Glutamatergic neuron (in vitro differentiated cells): ENCODE data around the gene DOCK2. TPM values are rescaled to one million over a fixed set of nuclear protein-coding genes. Genes with fewer than 3 reads are reported as not detected.

ENCODE experiments used
- DNase-seq: peaks from one replicate; pipeline ENCODE4 v3.0.0; 2022
- H3K27ac Mint-ChIP-seq: one replicate; pipeline ENCODE4 v1.8.0; 2020; ENCODE audit warnings: mild to moderate bottlenecking, mixed read lengths, inconsistent platforms; ENCODE audit not compliant: unreplicated experiment
- H3K27me3 Mint-ChIP-seq: one replicate; pipeline ENCODE4 v1.8.0; 2020; ENCODE audit warnings: mild to moderate bottlenecking, moderate library complexity, mixed read lengths, inconsistent platforms; ENCODE audit not compliant: unreplicated experiment
- H3K36me3 Mint-ChIP-seq: one replicate; pipeline ENCODE4 v1.8.0; 2020; ENCODE audit warnings: mild to moderate bottlenecking, mixed read lengths, inconsistent platforms; ENCODE audit not compliant: unreplicated experiment
- H3K4me1 Mint-ChIP-seq: one replicate; pipeline ENCODE4 v1.8.0; 2020; ENCODE audit warnings: mild to moderate bottlenecking, low read depth, mixed read lengths, inconsistent platforms; ENCODE audit not compliant: unreplicated experiment
- H3K4me3 Mint-ChIP-seq: one replicate; pipeline ENCODE4 v1.8.0; 2020; ENCODE audit warnings: mild to moderate bottlenecking, mixed read lengths, inconsistent platforms; ENCODE audit not compliant: unreplicated experiment
- H3K9me3 Mint-ChIP-seq: one replicate; pipeline ENCODE4 v1.8.0; 2020; ENCODE audit warnings: mild to moderate bottlenecking, moderate library complexity, mixed read lengths, inconsistent platforms; ENCODE audit not compliant: unreplicated experiment
- total RNA-seq: library from RNA; stranded (reverse); fragmentation: NEBNext Ultra II Directional; extraction: Animal tissue kit (Norgen Biotek cat#: 25700); gene quantifications from one replicate; pipeline ENCODE4 v1.2.1, GENCODE V29; 2021; ENCODE audit not compliant: unreplicated experiment
- TF ChIP-seq, protein P1 (sequence below): fragments of 200-600 bp; sonication (generic); IDR thresholded peaks from one replicate; pipeline ENCODE4 v1.5.0; 2021; ENCODE audit not compliant: partially characterized antibody, unreplicated experiment

DOCK2 gene
- total RNA-seq, 1 donor from 2014 or later = 0.66 TPM

DNA sequence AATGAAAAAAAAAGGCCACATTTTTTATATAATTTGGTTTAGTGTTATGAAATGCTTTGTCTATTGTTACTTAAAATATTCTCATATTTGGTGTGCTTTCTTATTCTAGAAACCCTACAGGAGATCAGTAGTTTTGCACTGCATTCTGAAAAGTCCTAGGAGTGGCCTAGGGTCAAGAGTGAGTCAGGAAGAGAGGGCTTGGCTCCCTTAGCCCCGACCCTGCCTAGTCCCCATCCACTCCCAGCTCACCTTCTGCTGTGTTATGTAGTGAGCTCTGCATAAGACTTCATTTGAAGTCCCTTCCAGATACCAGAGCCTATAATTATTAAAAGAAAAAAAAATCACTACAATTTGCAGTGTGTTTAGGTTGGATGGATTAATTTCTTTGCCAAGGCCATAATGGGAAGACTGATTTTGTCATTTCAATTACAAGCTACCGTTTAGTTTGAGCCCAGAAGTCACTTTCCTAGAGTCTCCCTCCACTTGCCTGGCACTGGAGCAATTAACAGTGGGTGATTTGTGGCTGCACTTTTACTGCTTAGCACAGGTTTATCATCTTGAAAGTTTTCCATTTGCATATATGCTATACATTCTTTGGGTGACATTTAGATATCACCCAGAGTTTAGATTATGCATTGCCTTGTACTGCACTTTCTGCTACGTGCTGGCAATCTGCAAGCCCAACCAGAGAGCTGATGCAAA is 199.9 kb downstream of the DOCK2 start:
- no peaks in the 10 kb centered on the region for H3K9me3 Mint-ChIP-seq
- DNase-seq = no peak
- no peaks in the 10 kb centered on the region for H3K4me1 Mint-ChIP-seq
- TF ChIP-seq, protein P1, sequence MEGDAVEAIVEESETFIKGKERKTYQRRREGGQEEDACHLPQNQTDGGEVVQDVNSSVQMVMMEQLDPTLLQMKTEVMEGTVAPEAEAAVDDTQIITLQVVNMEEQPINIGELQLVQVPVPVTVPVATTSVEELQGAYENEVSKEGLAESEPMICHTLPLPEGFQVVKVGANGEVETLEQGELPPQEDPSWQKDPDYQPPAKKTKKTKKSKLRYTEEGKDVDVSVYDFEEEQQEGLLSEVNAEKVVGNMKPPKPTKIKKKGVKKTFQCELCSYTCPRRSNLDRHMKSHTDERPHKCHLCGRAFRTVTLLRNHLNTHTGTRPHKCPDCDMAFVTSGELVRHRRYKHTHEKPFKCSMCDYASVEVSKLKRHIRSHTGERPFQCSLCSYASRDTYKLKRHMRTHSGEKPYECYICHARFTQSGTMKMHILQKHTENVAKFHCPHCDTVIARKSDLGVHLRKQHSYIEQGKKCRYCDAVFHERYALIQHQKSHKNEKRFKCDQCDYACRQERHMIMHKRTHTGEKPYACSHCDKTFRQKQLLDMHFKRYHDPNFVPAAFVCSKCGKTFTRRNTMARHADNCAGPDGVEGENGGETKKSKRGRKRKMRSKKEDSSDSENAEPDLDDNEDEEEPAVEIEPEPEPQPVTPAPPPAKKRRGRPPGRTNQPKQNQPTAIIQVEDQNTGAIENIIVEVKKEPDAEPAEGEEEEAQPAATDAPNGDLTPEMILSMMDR = no peak
- H3K27ac Mint-ChIP-seq = no peak overlapping the region
- H3K4me3 Mint-ChIP-seq = no peak overlapping the region
- H3K27me3 Mint-ChIP-seq = no peaks in the 10 kb centered on the region
- no peaks in the 10 kb centered on the region for H3K36me3 Mint-ChIP-seq

GRCh38 chr5:169837686-169838085 is 200.6 kb downstream of the DOCK2 start:
- H3K27ac Mint-ChIP-seq = no peak overlapping the region
- no peaks in the 10 kb centered on the region for H3K36me3 Mint-ChIP-seq
- DNase-seq = no peak
- no peak overlapping the region for H3K4me3 Mint-ChIP-seq
- H3K9me3 Mint-ChIP-seq = no peaks in the 10 kb centered on the region
- H3K4me1 Mint-ChIP-seq = no peaks in the 10 kb centered on the region
- TF ChIP-seq, protein P1 = no peak
- no peaks in the 10 kb centered on the region for H3K27me3 Mint-ChIP-seq

- Mint-ChIP-seq H3K27ac (no peak overlapping the region), H3K9me3 (no peaks in the 10 kb centered on the region), H3K4me3 (no peak overlapping the region), H3K4me1 (no peaks in the 10 kb centered on the region), H3K36me3 (no peaks in the 10 kb centered on the region), H3K27me3 (no peaks in the 10 kb centered on the region)
- TF ChIP-seq, protein P1 = no peak
- no peak for DNase-seq
These were observed 201.6 kb downstream of the DOCK2 start for GRCh38 chr5:169838688-169839087.

DNA sequence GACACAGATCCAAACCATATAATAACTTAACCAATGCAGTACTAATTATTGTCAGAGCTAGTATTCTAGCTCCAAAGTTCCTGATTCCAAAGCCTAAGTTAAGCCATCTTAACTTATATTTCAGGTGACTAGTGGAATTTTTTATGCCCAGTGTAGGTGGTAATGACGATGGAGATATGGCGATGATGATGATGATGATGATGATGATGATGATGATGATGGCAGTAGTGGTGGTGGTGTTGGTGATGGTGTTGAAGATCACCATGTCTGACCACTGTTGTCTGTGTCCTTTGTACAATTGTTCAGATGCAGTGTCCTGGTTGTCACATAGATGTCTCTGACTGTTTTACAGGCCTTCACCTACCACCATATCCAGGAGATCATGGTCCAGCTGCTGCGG is 203.3 kb downstream of the DOCK2 start:
- Mint-ChIP-seq H3K27me3 (no peaks in the 10 kb centered on the region), H3K4me3 (no peak overlapping the region), H3K4me1 (no peaks in the 10 kb centered on the region), H3K9me3 (no peaks in the 10 kb centered on the region), H3K27ac (no peak overlapping the region), H3K36me3 (no peaks in the 10 kb centered on the region)
- TF ChIP-seq, protein P1 = no peak
- no peak for DNase-seq

DNA sequence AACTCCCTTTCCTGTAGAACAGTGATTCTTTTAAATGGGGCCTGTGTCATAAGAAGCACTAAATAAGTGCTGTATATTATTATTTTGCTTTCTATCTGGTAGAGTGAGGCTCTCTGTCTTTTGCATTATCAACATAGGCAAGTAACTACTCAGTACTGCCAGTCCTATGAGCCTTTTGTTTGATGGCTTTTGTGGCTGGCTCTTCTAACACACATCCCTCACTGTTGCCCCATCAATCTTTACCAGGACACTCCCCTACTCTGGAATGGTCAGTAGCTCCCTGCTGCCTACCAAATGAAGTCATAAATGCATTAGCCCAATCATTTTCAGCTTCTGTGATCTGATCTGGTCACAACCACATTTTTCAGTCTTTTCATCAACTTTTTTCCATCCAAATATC is 205.6 kb downstream of the DOCK2 start:
- Mint-ChIP-seq H3K36me3 (no peaks in the 10 kb centered on the region), H3K27me3 (no peaks in the 10 kb centered on the region), H3K4me1 (no peaks in the 10 kb centered on the region), H3K27ac (no peak overlapping the region), H3K4me3 (no peak overlapping the region), H3K9me3 (no peaks in the 10 kb centered on the region)
- no peak for DNase-seq
- TF ChIP-seq, protein P1 = no peak
